Epithelial cell of alveolus of lung (primary cell): Measurements from ENCODE around the gene SPDYE5. TPM values are rescaled to one million over a fixed set of nuclear protein-coding genes. Genes with fewer than 3 reads are reported as not detected.

Source experiments
- total RNA-seq: library from RNA; depleted of rRNA; stranded (reverse); fragments of >200 nt; gene quantifications from 2 replicates; pipeline ENCODE4 v1.2.1, GENCODE V29; 2015

Gene SPDYE5
- not detected in 2 replicates for total RNA-seq

DNA sequence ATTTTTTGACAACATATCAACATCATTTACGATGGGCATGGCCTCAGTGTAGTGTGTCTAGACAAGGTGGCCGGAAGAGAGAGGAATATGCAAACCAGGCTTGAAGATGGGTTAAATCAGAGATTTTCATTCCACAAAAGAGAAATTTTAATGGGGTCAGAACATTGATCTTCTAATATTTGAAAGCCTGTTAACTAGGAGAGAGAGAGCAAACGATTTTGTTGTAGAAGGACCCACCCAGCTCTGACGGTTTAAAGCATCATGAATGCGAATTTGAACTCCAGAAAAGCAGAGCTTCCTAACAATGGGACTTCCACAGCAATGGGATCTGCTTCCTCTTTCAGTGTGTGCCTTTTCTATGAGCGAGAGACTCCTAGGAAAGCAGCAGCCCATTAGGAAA, at the start of gene SPDYE5:
TSS of gene SPDYE5 (plus strand) at position 301 of the 400 bp plus-strand sequence. CDS start 1,728 bp downstream, outside the sequence.

DNA sequence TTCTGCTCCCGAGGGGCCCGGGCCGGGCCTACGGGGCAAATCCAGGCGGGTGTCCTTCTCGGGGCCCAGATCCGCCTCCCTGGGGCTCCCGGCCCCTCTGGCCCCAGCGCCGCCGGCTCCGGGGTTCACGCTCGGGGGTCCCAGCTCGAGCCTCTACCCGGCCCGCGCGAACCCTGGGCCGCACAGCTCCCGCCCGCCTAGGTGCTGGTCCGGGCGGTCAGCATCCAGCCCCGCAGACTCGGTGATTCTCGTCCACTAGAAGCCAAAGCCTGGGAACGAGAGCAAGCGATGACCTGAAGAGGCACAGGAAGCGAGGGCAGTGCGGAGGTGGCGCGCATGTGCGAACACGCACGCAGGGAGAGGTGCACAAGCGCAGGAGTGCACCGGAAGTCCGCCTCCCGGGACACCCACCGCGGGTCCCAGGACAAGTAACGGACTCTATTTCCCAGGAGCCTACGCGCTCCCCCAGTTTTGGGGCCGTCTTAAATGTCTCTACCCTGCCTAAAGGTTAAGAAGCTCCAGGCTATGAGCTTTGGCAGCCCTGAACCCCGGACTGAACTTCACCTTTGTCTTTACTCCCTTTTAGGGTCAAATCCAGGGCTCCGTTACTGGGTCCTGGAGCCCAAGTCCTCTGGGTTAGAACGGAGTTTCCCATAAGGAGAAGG, 6.0 kb upstream of the SPDYE5 start, which contains the start of gene POM121C:
TSS of gene POM121C (minus strand) at position 321 of the 665 bp plus-strand sequence. CDS start 44,803 bp downstream, outside the sequence.

Other genes starting within 250 kb of the SPDYE5 start
- gene TRIM73, start 96.7 kb upstream of the SPDYE5 start, total RNA-seq: 0.72 and 1.0 TPM in 2 replicates
- gene POM121C, start 6.0 kb upstream of the SPDYE5 start, total RNA-seq: 11.5 and 21.1 TPM in 2 replicates
- 14.8 and 16.5 TPM in 2 replicates for gene HIP1, start 246.6 kb downstream of the SPDYE5 start, total RNA-seq